Measurements from ENCODE around the gene FAM20A. TPM values are rescaled to one million over a fixed set of nuclear protein-coding genes. Genes with fewer than 3 reads are reported as not detected.

The FAM20A gene
- total and polyA plus RNA-seq, 7 donors = 0.46 to 10.0 (median 5.4) TPM

DNA sequence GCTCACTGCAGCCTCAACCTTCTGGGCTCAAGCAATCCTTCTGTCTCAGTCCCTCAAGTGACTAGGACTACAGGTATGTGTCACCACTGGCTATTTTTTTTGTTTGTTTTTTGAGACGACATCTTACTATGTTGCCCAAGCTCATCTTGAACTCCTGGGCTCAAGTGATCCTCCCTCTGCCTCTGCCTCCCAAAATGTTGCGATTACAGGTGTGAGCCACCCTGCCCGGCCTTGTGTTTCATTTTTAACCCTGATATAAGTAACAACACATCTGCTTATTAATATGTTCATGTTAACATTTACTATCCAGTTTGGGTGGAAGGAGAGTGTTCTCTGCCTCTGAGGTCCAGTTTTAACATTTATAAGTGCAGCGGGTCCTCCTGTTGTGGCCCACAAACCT is 3.1 kb downstream of the FAM20A start:
- no peaks in the 10 kb centered on the region for H3K36me3 ChIP-seq
- no peak overlapping the region for H3K4me3 ChIP-seq
- no peak for DNase-seq
- H3K4me1 ChIP-seq = peaks cover 0 to 18% (median 16%) of the 10 kb centered on the region in 4 donors
- TF ChIP-seq EP300 (IDR thresholded peaks at IDR 0.05) = no peak
- no peak for TF ChIP-seq POLR2A (IDR thresholded peaks at IDR 0.05)
- TF ChIP-seq, protein P1, sequence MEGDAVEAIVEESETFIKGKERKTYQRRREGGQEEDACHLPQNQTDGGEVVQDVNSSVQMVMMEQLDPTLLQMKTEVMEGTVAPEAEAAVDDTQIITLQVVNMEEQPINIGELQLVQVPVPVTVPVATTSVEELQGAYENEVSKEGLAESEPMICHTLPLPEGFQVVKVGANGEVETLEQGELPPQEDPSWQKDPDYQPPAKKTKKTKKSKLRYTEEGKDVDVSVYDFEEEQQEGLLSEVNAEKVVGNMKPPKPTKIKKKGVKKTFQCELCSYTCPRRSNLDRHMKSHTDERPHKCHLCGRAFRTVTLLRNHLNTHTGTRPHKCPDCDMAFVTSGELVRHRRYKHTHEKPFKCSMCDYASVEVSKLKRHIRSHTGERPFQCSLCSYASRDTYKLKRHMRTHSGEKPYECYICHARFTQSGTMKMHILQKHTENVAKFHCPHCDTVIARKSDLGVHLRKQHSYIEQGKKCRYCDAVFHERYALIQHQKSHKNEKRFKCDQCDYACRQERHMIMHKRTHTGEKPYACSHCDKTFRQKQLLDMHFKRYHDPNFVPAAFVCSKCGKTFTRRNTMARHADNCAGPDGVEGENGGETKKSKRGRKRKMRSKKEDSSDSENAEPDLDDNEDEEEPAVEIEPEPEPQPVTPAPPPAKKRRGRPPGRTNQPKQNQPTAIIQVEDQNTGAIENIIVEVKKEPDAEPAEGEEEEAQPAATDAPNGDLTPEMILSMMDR (IDR thresholded peaks at IDR 0.05) = no peak
- TF ChIP-seq POLR2AphosphoS5 (IDR thresholded peaks at IDR 0.05) = no peak
- intact Hi-C loops (cut with DNase I) = no loop called here
- 91 to 94% methylated on average over 4 of the region's 4 CpGs for WGBS, 2 donors
- H3K9me3 ChIP-seq = no peaks in the 10 kb centered on the region
- H3K27me3 ChIP-seq = peaks cover 8 to 49% (median 25%) of the 10 kb centered on the region in 3 donors
- peak overlapping the region in 1 of 4 donors; percentile 15 for H3K27ac ChIP-seq

DNA sequence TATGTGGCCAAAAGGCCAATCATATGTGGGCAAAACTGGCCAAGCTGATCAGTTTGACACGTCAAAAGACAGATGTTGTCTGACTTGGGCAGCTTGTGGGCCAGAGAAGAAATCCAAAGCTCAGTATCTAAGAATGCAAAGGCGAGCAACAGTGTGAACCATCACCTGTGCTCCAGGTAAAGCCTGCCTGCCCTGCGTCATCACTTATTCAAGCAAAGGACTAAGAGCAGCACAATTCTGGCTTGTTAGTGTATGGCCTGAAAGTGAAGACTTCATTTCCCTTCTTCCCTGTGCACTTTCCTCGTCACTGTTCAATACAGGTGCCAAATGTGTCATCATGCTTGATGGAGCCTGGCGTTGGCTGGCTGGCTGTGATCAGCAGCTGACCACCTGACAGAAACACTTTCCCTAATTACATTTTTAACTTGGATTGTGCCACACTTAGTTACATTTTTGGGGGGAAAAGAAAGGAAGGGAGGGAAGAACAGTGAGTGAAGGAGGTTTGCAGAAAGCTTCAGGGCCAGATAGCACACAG is 4.7 kb downstream of the FAM20A start:
- Histone ChIP-seq H3K9me3 (no peaks in the 10 kb centered on the region), H3K27me3 (peaks cover 8 to 43% (median 24%) of the 10 kb centered on the region in 3 donors), H3K36me3 (no peaks in the 10 kb centered on the region), H3K4me3 (no peak overlapping the region), H3K27ac (no peak overlapping the region), H3K4me1 (peaks cover 0 to 18% (median 16%) of the 10 kb centered on the region in 4 donors)
- TF ChIP-seq EP300 (IDR thresholded peaks at IDR 0.05) (no peak), POLR2AphosphoS5 (IDR thresholded peaks at IDR 0.05) (no peak), POLR2A (IDR thresholded peaks at IDR 0.05) (no peak)
- TF ChIP-seq, protein P1 (IDR thresholded peaks at IDR 0.05) = no peak
- DNase-seq = no peak
- intact Hi-C loops (cut with DNase I) = no loop called here
- 87 to 89% methylated on average over 5 of the region's 5 CpGs for WGBS, 2 donors

DNA sequence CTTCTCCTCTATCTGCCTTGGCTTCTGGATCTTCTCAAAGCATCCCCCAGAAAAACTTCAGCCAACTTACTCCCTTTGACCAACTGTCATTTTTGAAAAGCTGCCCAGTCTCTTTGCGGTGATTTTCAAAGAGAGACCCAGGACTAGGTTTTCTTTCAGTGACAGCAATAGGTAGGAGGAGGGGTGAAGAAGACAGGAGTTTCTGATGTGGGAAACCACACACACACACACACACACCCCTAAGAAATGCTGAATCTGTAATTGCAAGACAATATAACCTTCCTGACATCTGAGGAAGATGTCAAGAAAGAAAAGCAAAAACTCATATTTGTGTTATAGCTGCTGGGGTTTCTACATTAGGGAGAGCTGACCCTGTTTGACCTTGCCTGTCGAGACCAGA is 5.2 kb downstream of the FAM20A start:
- no peak for DNase-seq
- no peaks in the 10 kb centered on the region for H3K9me3 ChIP-seq
- no peak overlapping the region for H3K27ac ChIP-seq
- no peaks in the 10 kb centered on the region for H3K36me3 ChIP-seq
- H3K4me3 ChIP-seq = no peak overlapping the region
- 71 to 81% methylated on average over 2 of the region's 2 CpGs for WGBS, 2 donors
- peaks cover 0 to 15% (median 12%) of the 10 kb centered on the region in 4 donors for H3K4me1 ChIP-seq
- H3K27me3 ChIP-seq = peaks cover 8 to 38% (median 19%) of the 10 kb centered on the region in 3 donors
- intact Hi-C loops (cut with DNase I) = no loop called here
- TF ChIP-seq POLR2AphosphoS5 (IDR thresholded peaks at IDR 0.05) = no peak

DNA sequence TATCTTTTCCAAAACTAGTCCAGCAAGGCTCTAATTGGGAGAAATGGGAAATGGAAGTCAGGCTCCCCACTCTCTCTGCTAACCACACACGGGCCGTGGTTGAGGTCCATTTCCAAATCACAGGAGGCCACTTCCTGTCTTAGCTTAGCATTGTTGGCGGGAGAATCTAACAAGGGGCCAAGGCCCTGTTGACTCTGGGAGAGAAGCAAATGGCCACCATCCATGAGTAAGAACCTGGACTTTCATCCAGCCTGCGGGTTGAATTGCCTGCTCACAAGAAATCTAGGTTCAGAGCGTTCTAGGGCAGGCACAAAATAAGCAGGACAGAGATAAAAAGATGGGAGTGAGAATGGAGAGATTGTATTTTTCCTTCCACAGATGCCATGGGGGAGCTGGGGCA is 5.7 kb downstream of the FAM20A start:
- no peaks in the 10 kb centered on the region for H3K9me3 ChIP-seq
- intact Hi-C loops (cut with DNase I) = no loop called here
- 74 to 81% methylated on average over 5 of the region's 5 CpGs for WGBS, 2 donors
- H3K27ac ChIP-seq = no peak overlapping the region
- no peak overlapping the region for H3K4me3 ChIP-seq
- no peak for DNase-seq
- no peaks in the 10 kb centered on the region for H3K36me3 ChIP-seq
- TF ChIP-seq, protein P1 (IDR thresholded peaks at IDR 0.05) = no peak
- no peak for TF ChIP-seq POLR2A (IDR thresholded peaks at IDR 0.05)
- no peak for TF ChIP-seq POLR2AphosphoS5 (IDR thresholded peaks at IDR 0.05)
- no peak for TF ChIP-seq EP300 (IDR thresholded peaks at IDR 0.05)
- peaks cover 0 to 10% (median 8%) of the 10 kb centered on the region in 4 donors for H3K4me1 ChIP-seq
- peaks cover 8 to 33% (median 15%) of the 10 kb centered on the region in 3 donors for H3K27me3 ChIP-seq

DNA sequence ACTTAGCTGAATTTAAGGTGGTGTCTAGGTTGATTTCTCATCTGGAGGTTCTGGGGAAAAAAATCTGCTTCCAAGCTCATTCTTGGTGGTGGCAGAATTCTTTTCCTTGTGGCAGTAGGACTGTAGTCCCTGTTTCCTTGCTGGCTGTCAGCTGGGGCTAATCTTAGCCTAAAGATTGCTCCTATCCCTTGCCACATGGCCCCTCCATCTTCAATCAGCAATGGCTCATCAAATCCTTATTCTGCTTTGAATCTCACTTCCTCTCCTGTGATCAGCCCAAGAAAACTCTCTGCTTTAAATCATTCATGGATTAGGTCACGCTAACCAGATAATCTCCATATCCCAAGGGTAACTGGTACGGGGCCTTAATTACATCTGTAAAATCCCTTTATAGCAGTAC is 6.6 kb downstream of the FAM20A start:
- no peak for TF ChIP-seq POLR2AphosphoS5 (IDR thresholded peaks at IDR 0.05)
- TF ChIP-seq, protein P1 (IDR thresholded peaks at IDR 0.05) = no peak
- no peak for TF ChIP-seq POLR2A (IDR thresholded peaks at IDR 0.05)
- TF ChIP-seq EP300 (IDR thresholded peaks at IDR 0.05) = no peak
- H3K27me3 ChIP-seq = peaks cover 1 to 23% (median 5%) of the 10 kb centered on the region in 3 donors
- H3K4me3 ChIP-seq = no peak overlapping the region
- no peaks in the 10 kb centered on the region for H3K36me3 ChIP-seq
- DNase-seq = no peak
- intact Hi-C loops (cut with DNase I) = no loop called here
- no peak overlapping the region for H3K27ac ChIP-seq
- 79 to 86% methylated on average over 2 of the region's 2 CpGs for WGBS, 2 donors
- no peaks in the 10 kb centered on the region for H3K9me3 ChIP-seq
- H3K4me1 ChIP-seq = peaks cover 0 to under 1% (median under 1%) of the 10 kb centered on the region in 4 donors

Measured in sigmoid colon (tissue), 7 donors.